GM06990 (cell line): ENCODE measurements around the gene ATAD3B.

ENCODE experiments used
- DNase-seq: peaks from one replicate; pipeline ENCODE4 v3.0.0-alpha.2; 2011; ENCODE audit not compliant: insufficient read length; ENCODE audit errors: extremely low read depth
- H3K27me3 ChIP-seq: replicated peaks from 2 replicates; pipeline ENCODE4 v1.6.0; 2011; ENCODE audit warnings: low read length; ENCODE audit not compliant: control insufficient read depth, insufficient read depth
- H3K36me3 ChIP-seq: 2 replicates; pipeline ENCODE4 v1.5.1; 2011; ENCODE audit warnings: low read length; ENCODE audit not compliant: control insufficient read depth, insufficient read depth
- H3K4me3 ChIP-seq: replicated peaks from 2 replicates; pipeline ENCODE4 v1.5.1; 2011; ENCODE audit warnings: low read depth, mild to moderate bottlenecking, control low read depth, low read length
- CTCF ChIP-seq: IDR thresholded peaks from 2 replicates; pipeline ENCODE4 v1.5.1; 2011; ENCODE audit warnings: low read length, control low read depth, mild to moderate bottlenecking, inconsistent platforms; ENCODE audit not compliant: insufficient read depth, poor library complexity, severe bottlenecking

ATAD3B gene

GRCh38 chr1:1438531-1439381 lies 32.8 kb upstream of the ATAD3B start:
- TF ChIP-seq CTCF, result no peak
- Histone ChIP-seq H3K4me3 (no peak overlapping the region), H3K36me3 (no peaks in the 10 kb centered on the region), H3K27me3 (no peaks in the 10 kb centered on the region; the same call in 1 of the 2 replicates)
- DNase-seq, result no peak

- no peaks in the 10 kb centered on the region; the same call in 1 of the 2 replicates for H3K27me3 ChIP-seq
- DNase-seq, result no peak
- no peak for TF ChIP-seq CTCF
Observed at GRCh38 chr1:1439546-1440261, 31.9 kb upstream of the ATAD3B start.

GRCh38 chr1:1440262-1441001 lies 31.1 kb upstream of the ATAD3B start:
- DNase-seq, result no peak
- no peaks in the 10 kb centered on the region for H3K36me3 ChIP-seq
- no peak overlapping the region for H3K4me3 ChIP-seq
- H3K27me3 ChIP-seq, result no peaks in the 10 kb centered on the region
- no peak for TF ChIP-seq CTCF

More at GRCh38 chr1:1439546-1440261, 31.9 kb upstream of the ATAD3B start:
- no peaks in the 10 kb centered on the region for H3K36me3 ChIP-seq
- H3K4me3 ChIP-seq, result no peak overlapping the region

GRCh38 chr1:1441002-1441888 lies 30.3 kb upstream of the ATAD3B start:
- H3K27me3 ChIP-seq, result no peaks in the 10 kb centered on the region
- H3K4me3 ChIP-seq, result no peak overlapping the region
- peak; percentile 58 for DNase-seq
- no peaks in the 10 kb centered on the region for H3K36me3 ChIP-seq
- peak; percentile 99 for TF ChIP-seq CTCF
